PC-9 (cell line): ENCODE data around the gene AKAP13. TPM values are rescaled to one million over a fixed set of nuclear protein-coding genes. Genes with fewer than 3 reads are reported as not detected.

Experiments used
- BruUV-seq: library from RNA; stranded (reverse); fragments of 400-500 nt; replicated peaks from 2 replicates; lab custom pipeline; 2021; lab: Mats Ljungman, UMichigan
- CTCF ChIA-PET: fragments of 300-600 bp; sonication (Branson Sonifier 250); formaldehyde crosslinking; loops from one replicate; lab custom pipeline; 2022; ENCODE audit warnings: antibody characterized with exemption; lab: Charles Lee
- POLR2A ChIA-PET: fragments of 300-600 bp; sonication (Branson Sonifier 250); formaldehyde crosslinking; loops from one replicate; lab custom pipeline; 2022; ENCODE audit warnings: antibody characterized with exemption; ENCODE audit not compliant: unreplicated experiment; lab: Charles Lee
- DNase-seq, 2 experiments: peaks; one replicate each; pipeline versions ENCODE4 v3.0.0 to v3.0.0-alpha.2; 2015 to 2022; ENCODE audit warnings: mixed read lengths in 1 of 2
- H2AFZ ChIP-seq: fragments of 200-600 bp; sonication (generic); 2 replicates; pipeline ENCODE4 v1.8.1; 2017; ENCODE audit warnings: antibody characterized with exemption
- H3F3A ChIP-seq: fragments of 200-600 bp; sonication (generic); 2 replicates; pipeline ENCODE4 v1.8.1; 2017; ENCODE audit warnings: antibody characterized with exemption, mild to moderate bottlenecking, low read depth; ENCODE audit not compliant: insufficient read depth
- H3K27ac ChIP-seq: fragments of 200-600 bp; sonication (generic); 2 replicates; pipeline ENCODE4 v1.6.1; 2016; ENCODE audit warnings: mixed run types
- H3K27me3 ChIP-seq: fragments of 200-600 bp; sonication (generic); 2 replicates; pipeline ENCODE4 v1.6.1; 2016; ENCODE audit warnings: low read depth, mixed run types; ENCODE audit not compliant: insufficient read depth
- H3K36me3 ChIP-seq: fragments of 200-600 bp; sonication (generic); 2 replicates; pipeline ENCODE4 v1.6.1; 2016; ENCODE audit warnings: low read depth, mixed run types
- H3K4me1 ChIP-seq: fragments of 200-600 bp; sonication (generic); replicated peaks from 2 replicates; pipeline ENCODE4 v1.6.1; 2016; ENCODE audit warnings: mixed run types; ENCODE audit not compliant: insufficient read depth
- H3K4me2 ChIP-seq: fragments of 200-600 bp; sonication (generic); 2 replicates; pipeline ENCODE4 v1.6.1; 2017; ENCODE audit warnings: mixed run types
- H3K4me3 ChIP-seq: fragments of 200-600 bp; sonication (generic); 2 replicates; pipeline ENCODE4 v1.6.1; 2016; ENCODE audit warnings: mixed run types
- H3K79me2 ChIP-seq: fragments of 200-600 bp; sonication (generic); 2 replicates; pipeline ENCODE4 v1.6.1; 2017; ENCODE audit warnings: low read depth, mixed run types
- H3K9me2 ChIP-seq: fragments of 200-600 bp; sonication (generic); 2 replicates; pipeline ENCODE4 v1.8.1; 2017; ENCODE audit warnings: mild to moderate bottlenecking; ENCODE audit not compliant: insufficient read depth
- H3K9me3 ChIP-seq: fragments of 200-600 bp; sonication (generic); 2 replicates; pipeline ENCODE4 v1.8.1; 2016; ENCODE audit warnings: low read depth; ENCODE audit not compliant: insufficient read depth
- H4K20me1 ChIP-seq: fragments of 200-600 bp; sonication (generic); 2 replicates; pipeline ENCODE4 v1.8.1; 2017; ENCODE audit not compliant: insufficient read depth
- CTCF ChIP-seq: fragments of 200-600 bp; sonication (generic); conservative IDR thresholded peaks from 2 replicates; pipeline ENCODE4 v1.6.1; 2017; ENCODE audit warnings: mixed run types, antibody characterized with exemption, mild to moderate bottlenecking, moderate library complexity
- EZH2 ChIP-seq: fragments of 200-600 bp; sonication (generic); IDR thresholded peaks from 2 replicates; pipeline ENCODE4 v1.8.0; 2017; ENCODE audit warnings: antibody characterized with exemption, low read depth
- intact Hi-C: fragments of 100-400 bp; cut with micrococcal nuclease; formaldehyde crosslinking; loops from one replicate; pipeline ENCODE4 v1.10.0; 2022; ENCODE audit not compliant: unreplicated experiment
- total RNA-seq: library from RNA; stranded (reverse); gene quantifications from 2 replicates; pipeline ENCODE4 v1.2.3, GENCODE V29; 2021

The AKAP13 gene
- total RNA-seq, 1 experiment from 2014 or later, result 82.5 TPM

GRCh38 chr15:85335193-85335942 lies 45.0 kb upstream of the AKAP13 start:
- peaks cover 13% of the 10 kb centered on the region for H3K4me1 ChIP-seq
- H2AFZ ChIP-seq, result no peak overlapping the region
- H3K9me2 ChIP-seq, result no peaks in the 10 kb centered on the region
- H3K9me3 ChIP-seq, result no peaks in the 10 kb centered on the region
- no peaks in the 10 kb centered on the region for H4K20me1 ChIP-seq
- no TSS peak for BruUV-seq
- CTCF ChIA-PET, result no interaction called here
- DNase-seq, result no peak
- H3F3A ChIP-seq, result no peaks in the 10 kb centered on the region; the same call in 1 of the 2 replicates
- H3K79me2 ChIP-seq, result no peaks in the 10 kb centered on the region
- TF ChIP-seq EZH2 (no peak), CTCF (no peak)
- POLR2A ChIA-PET, result no interaction called here
- H3K27me3 ChIP-seq, result no peaks in the 10 kb centered on the region
- H3K27ac ChIP-seq, result no peak overlapping the region
- H3K4me3 ChIP-seq, result no peak overlapping the region
- no peak overlapping the region for H3K4me2 ChIP-seq
- intact Hi-C loops, result no loop called here
- H3K36me3 ChIP-seq, result no peaks in the 10 kb centered on the region

GRCh38 chr15:85336880-85337279 lies 43.5 kb upstream of the AKAP13 start:
- Histone ChIP-seq H3K79me2 (no peaks in the 10 kb centered on the region), H3K4me1 (peaks cover under 1% of the 10 kb centered on the region; the same call in 1 of the 2 replicates), H3K9me3 (no peaks in the 10 kb centered on the region), H3K27me3 (no peaks in the 10 kb centered on the region), H3K4me3 (no peak overlapping the region), H3K36me3 (no peaks in the 10 kb centered on the region), H2AFZ (no peak overlapping the region), H3F3A (no peaks in the 10 kb centered on the region; the same call in 1 of the 2 replicates), H4K20me1 (no peaks in the 10 kb centered on the region), H3K4me2 (no peak overlapping the region), H3K9me2 (no peaks in the 10 kb centered on the region), H3K27ac (no peak overlapping the region)
- TF ChIP-seq CTCF, result no peak
- TF ChIP-seq EZH2, result no peak
- intact Hi-C loops, result no loop called here
- CTCF ChIA-PET, result no interaction called here
- DNase-seq, result no peak
- POLR2A ChIA-PET, result no interaction called here
- BruUV-seq, result no TSS peak

DNA sequence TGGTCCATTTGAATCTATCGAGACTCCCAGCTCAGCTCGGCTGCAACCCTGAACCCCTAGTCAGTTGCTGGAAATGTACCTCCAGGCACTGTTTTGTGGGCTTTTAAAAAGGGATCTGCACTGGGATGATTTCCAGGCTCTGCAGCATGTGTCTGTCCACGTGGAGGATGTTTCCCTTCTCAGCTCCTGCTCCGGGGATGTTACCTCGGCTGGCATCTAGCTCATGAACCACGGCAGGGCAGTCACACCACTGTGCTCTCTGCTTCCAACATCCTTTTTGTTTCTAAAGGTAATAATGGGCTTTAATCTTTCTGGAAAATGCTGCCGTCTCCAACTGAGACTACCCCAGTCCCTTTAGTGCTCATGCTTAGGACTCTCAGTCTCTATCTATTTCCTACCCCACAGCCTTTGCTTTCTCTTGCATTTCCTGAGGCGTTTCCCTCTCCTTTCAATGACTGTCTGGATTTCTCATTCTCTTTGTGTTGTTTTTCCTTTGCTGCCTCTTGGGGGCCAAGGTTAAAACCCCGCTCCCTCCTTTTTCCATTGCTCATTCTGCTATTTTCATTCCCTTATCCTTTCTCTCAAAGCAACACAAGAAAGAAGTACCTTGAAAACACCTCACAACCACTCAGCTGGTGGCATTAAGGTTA lies 42.9 kb upstream of the AKAP13 start:
- H3K9me2 ChIP-seq, result no peaks in the 10 kb centered on the region
- no peaks in the 10 kb centered on the region for H4K20me1 ChIP-seq
- H3K9me3 ChIP-seq, result no peaks in the 10 kb centered on the region
- H3K4me3 ChIP-seq, result no peak overlapping the region
- TF ChIP-seq EZH2 (no peak), CTCF (no peak)
- H3K79me2 ChIP-seq, result no peaks in the 10 kb centered on the region
- H2AFZ ChIP-seq, result no peak overlapping the region
- ChIA-PET POLR2A (interaction anchor here (0.7 kb wide), 1 partner anchor 140 kb away, joined by 9 read pairs; no protein-coding TSS in a partner anchor), CTCF (interaction anchor here (0.6 kb wide), 1 partner anchor 45 kb away, joined by 11 read pairs; no protein-coding TSS in a partner anchor)
- no peaks in the 10 kb centered on the region for H3K27me3 ChIP-seq
- peaks cover 6% of the 10 kb centered on the region; the same call in 1 of the 2 replicates for H3F3A ChIP-seq
- no peak overlapping the region for H3K27ac ChIP-seq
- 0 out of 2 replicates have a peak, but pooled peaks cover 5% of the 10 kb centered on the region for H3K4me1 ChIP-seq
- no peak overlapping the region for H3K4me2 ChIP-seq
- no TSS peak for BruUV-seq
- DNase-seq, result no peak
- H3K36me3 ChIP-seq, result no peaks in the 10 kb centered on the region
- intact Hi-C loops, result no loop called here
